SJCRH30 (cell line): ENCODE results near the gene FNDC10. TPM values are rescaled to one million over a fixed set of nuclear protein-coding genes. Genes with fewer than 3 reads are reported as not detected.

Experiments
- DNase-seq, 2 experiments: peaks; one replicate each; pipeline ENCODE4 v3.0.0-alpha.2; 2015 to 2020
- H3K27ac ChIP-seq: fragments of 250-450 bp; sonication (Bioruptor Pico); 2 replicates; pipeline ENCODE4 v1.5.1; 2020; ENCODE audit warnings: mild to moderate bottlenecking, moderate library complexity
- H3K27me3 ChIP-seq: fragments of 250-450 bp; sonication (Bioruptor Pico); 2 replicates; pipeline ENCODE4 v1.5.1; 2020; ENCODE audit warnings: mild to moderate bottlenecking, moderate library complexity
- H3K36me3 ChIP-seq: fragments of 250-450 bp; sonication (Bioruptor Pico); 2 replicates; pipeline ENCODE4 v1.5.1; 2020; ENCODE audit warnings: mild to moderate bottlenecking, moderate library complexity
- H3K4me1 ChIP-seq: fragments of 250-450 bp; sonication (Bioruptor Pico); 2 replicates; pipeline ENCODE4 v1.5.1; 2020; ENCODE audit warnings: mild to moderate bottlenecking, moderate library complexity
- H3K4me3 ChIP-seq: fragments of 250-450 bp; sonication (Bioruptor Pico); 2 replicates; pipeline ENCODE4 v1.5.1; 2020; ENCODE audit warnings: mild to moderate bottlenecking, moderate library complexity
- H3K9me3 ChIP-seq: fragments of 250-450 bp; sonication (Bioruptor Pico); replicated peaks from 2 replicates; pipeline ENCODE4 v1.5.1; 2020; ENCODE audit warnings: mild to moderate bottlenecking, moderate library complexity
- total RNA-seq: library from RNA; depleted of rRNA; stranded (reverse); fragments of >200 nt; shearing (Covaris generic); gene quantifications from 2 replicates; pipeline ENCODE4 v1.2.3, GENCODE V29; 2014

Gene FNDC10
- total RNA-seq, 1 experiment from 2014 or later, result 1.9 TPM

DNA sequence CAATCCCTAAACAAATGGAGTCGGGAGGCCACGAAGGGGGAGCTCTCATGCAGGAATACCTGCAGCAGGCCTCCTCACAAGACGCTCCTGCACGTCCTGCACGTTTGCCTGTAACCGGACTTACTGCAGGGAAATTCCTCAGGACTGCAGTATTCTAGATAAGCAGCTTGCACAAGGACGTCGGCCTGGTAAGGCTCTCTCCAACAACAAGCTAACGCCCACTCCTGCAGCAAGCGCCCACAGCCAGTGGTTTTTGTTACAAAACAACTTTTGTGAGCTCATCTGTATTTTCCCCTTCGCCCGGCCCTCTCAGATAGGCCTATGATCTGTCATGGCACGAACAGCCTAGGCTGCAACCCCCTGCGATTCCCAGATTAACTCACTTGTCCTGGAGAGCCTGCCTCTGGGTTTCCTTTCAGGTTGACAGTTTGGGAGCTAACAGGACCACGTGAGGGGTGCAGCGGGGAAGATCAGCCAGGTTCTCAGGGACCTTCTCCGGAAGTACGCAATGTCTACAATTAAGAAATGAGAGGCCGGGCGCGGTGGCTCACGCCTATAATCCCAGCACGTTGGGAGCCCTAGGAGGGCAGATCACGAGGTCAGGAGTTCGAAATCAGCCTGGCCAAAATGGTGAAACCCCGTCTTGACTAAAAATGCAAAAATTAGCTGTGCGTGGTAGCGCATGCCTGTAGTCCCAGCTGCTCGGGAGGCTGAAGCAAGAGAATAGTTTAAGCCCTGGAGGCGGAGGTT is 14.4 kb upstream of the FNDC10 start:
- H3K9me3 ChIP-seq, result no peaks in the 10 kb centered on the region
- DNase-seq, result peak in 1 of 2 experiments; percentile 47
- H3K4me1 ChIP-seq, result peaks cover 18% of the 10 kb centered on the region
- no peaks in the 10 kb centered on the region for H3K36me3 ChIP-seq
- no peaks in the 10 kb centered on the region for H3K27me3 ChIP-seq
- no peak overlapping the region for H3K27ac ChIP-seq
- H3K4me3 ChIP-seq, result peak overlapping the region; percentile 98

DNA sequence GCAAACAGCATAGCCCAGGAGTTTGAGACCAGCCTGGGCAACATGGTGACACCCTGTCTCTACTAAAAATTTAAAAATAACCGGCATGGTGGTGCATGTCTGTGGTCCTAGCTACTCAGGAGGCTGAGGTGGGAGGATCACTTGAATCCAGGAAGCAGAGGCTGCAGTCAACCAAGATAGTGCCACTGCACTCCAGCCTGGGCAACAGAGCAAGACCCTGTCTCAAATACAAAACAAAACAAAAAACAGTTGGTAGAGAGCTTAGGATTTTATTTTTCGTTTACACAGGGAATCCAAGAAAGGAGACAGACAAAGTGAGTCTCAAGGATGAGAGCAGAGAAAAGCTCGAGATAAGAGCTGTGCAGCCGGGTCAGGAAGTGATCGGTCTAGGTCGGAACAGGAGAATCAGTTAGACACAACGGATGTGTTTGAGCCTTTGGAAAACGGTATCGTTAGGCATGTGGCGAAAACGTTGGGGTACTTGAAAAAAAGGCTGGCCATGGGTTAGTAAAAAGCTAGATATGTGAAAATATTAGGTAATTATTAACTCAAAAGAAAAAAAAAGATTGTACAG is 13.7 kb upstream of the FNDC10 start:
- no peaks in the 10 kb centered on the region for H3K27me3 ChIP-seq
- no peaks in the 10 kb centered on the region for H3K36me3 ChIP-seq
- peaks cover 18% of the 10 kb centered on the region for H3K4me1 ChIP-seq
- H3K27ac ChIP-seq, result no peak overlapping the region
- no peak for DNase-seq
- H3K4me3 ChIP-seq, result no peak overlapping the region; the same call in 1 of the 2 replicates
- no peaks in the 10 kb centered on the region for H3K9me3 ChIP-seq

- H3K27ac ChIP-seq, result no peak overlapping the region
- no peaks in the 10 kb centered on the region for H3K9me3 ChIP-seq
- no peak for DNase-seq
- H3K27me3 ChIP-seq, result no peaks in the 10 kb centered on the region
- H3K4me3 ChIP-seq, result no peak overlapping the region
- H3K36me3 ChIP-seq, result no peaks in the 10 kb centered on the region
- peaks cover 18% of the 10 kb centered on the region for H3K4me1 ChIP-seq
Observed at GRCh38 chr1:1612104-1612400, 12.1 kb upstream of the FNDC10 start.

DNA sequence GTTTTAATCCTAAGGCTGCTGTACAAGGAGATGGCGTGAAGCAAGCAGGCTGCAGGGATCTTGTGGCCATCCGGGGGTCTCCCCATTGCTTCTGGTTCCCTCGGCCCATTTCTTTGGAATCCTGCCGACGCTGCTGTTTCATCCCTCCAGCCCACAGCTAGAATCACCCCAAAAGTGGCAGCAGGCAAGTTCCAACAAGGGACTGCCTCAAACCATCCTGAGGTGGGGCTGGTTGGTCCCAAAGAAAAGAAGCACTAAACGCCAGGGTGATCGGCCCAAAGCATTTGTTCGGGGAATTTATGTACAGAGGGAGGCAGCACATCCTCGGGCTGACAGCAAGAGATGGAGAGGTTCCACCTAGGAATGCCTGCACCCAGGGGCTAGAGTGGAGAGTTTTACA is 10.9 kb upstream of the FNDC10 start:
- no peak overlapping the region for H3K4me3 ChIP-seq
- no peaks in the 10 kb centered on the region for H3K9me3 ChIP-seq
- H3K4me1 ChIP-seq, result peaks cover 14% of the 10 kb centered on the region
- no peak overlapping the region for H3K27ac ChIP-seq
- DNase-seq, result no peak
- no peaks in the 10 kb centered on the region for H3K36me3 ChIP-seq
- H3K27me3 ChIP-seq, result no peaks in the 10 kb centered on the region

- Histone ChIP-seq H3K4me3 (no peak overlapping the region), H3K27ac (no peak overlapping the region)
Observed at GRCh38 chr1:1609822-1610485, 10.0 kb upstream of the FNDC10 start.

DNA sequence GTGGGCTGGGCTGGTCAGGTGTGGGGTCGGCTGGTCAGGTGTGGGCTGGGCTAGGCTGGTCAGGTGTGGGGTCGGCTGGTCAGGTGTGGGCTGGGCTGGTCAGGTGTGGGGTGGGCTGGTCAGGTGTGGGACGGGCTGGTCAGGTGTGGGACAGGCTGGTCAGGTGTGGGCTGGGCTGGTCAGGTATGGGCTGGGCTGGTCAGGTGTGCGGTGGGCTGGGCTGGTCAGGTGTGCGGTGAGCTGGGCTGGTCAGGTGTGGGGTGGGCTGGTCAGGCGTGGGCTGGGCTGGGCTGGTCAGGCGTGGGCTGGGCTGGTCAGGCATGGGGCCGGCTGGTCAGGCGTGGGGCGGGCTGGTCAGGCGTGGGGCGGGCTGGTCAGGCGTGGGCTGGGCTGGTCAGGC is 6.3 kb upstream of the FNDC10 start:
- H3K27me3 ChIP-seq, result peaks cover 26% of the 10 kb centered on the region
- H3K4me3 ChIP-seq, result no peak overlapping the region
- H3K4me1 ChIP-seq, result peaks cover 19% of the 10 kb centered on the region; the same call in 1 of the 2 replicates
- H3K27ac ChIP-seq, result no peak overlapping the region
- DNase-seq, result no peak
- H3K9me3 ChIP-seq, result no peaks in the 10 kb centered on the region
- no peaks in the 10 kb centered on the region for H3K36me3 ChIP-seq

More at GRCh38 chr1:1609822-1610485, 10.0 kb upstream of the FNDC10 start:
- DNase-seq, result peak in 1 of 2 experiments; percentile 70
- Histone ChIP-seq H3K36me3 (no peaks in the 10 kb centered on the region), H3K9me3 (no peaks in the 10 kb centered on the region), H3K27me3 (no peaks in the 10 kb centered on the region), H3K4me1 (peaks cover 14% of the 10 kb centered on the region)

- Histone ChIP-seq H3K27me3 (peaks cover 31% of the 10 kb centered on the region), H3K4me1 (peaks cover 19% of the 10 kb centered on the region; the same call in 1 of the 2 replicates), H3K4me3 (no peak overlapping the region), H3K27ac (no peak overlapping the region), H3K36me3 (no peaks in the 10 kb centered on the region), H3K9me3 (no peaks in the 10 kb centered on the region)
- no peak for DNase-seq
Observed at GRCh38 chr1:1605724-1606123, 5.8 kb upstream of the FNDC10 start.

DNA sequence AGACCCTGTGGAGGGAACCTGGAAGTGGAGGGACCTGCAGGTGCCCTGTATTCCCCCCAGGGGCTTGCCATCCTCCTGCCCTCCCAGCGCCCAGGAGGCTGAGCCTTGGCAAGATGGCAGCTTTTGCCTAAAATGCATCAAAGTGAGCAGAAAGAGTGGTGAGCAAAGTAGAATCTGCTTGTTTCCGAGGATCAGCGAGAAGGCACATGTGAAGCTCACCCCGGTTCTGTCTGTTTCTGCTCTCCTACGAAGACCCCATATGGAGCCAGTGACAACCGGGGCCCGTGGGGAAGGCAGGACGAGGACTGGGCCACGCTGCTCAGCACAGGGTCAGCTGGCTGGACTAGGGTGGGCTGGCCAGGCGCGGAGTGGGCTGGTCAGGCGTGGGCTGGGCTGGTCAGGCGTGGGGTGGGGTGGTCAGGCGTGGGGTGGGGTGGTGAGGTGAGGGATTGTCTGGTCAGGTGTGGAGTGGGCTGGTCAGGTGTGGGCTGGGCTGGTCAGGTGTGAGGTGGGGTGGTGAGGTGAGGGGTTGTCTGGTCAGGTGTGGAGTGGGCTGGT is 5.2 kb upstream of the FNDC10 start:
- Histone ChIP-seq H3K4me1 (peaks cover 14% of the 10 kb centered on the region; the same call in 1 of the 2 replicates), H3K27me3 (peaks cover 36% of the 10 kb centered on the region), H3K27ac (no peak overlapping the region), H3K36me3 (no peaks in the 10 kb centered on the region), H3K4me3 (no peak overlapping the region), H3K9me3 (no peaks in the 10 kb centered on the region)
- DNase-seq, result no peak

DNA sequence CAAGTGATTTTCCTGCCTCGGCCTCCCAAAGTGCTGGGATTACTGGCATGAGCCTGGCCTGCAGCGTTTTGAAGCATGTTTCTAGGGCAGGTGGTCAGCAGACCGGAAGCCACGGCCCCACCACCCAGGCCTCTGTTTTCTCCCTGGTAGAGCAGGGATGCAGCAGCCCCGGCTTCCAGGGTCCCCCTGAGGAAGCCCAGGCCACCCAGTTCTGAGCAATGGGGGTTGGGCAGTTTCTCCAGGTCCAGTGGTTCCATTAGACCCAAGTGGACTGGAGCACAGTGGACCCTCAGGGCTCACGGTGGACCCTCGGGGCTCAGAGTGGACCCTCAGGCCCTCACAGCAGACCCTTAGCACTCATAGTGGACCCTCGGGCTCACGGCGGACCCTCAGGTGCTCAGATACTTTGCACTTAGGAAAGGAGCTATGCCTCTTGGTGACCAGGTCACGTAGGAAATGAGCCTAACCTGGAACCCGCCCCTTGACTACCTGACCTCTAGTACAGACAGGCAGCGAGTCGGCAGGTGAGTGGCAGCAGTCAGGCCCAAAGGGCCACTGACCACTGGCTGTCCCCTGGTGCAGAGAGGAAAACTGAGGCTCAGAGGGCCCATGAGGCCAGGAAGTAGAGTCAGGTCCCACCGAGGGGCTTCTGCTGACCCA is 4.6 kb upstream of the FNDC10 start:
- no peak for DNase-seq
- H3K9me3 ChIP-seq, result no peaks in the 10 kb centered on the region
- peaks cover 9% of the 10 kb centered on the region; the same call in 1 of the 2 replicates for H3K4me1 ChIP-seq
- peaks cover 36% of the 10 kb centered on the region for H3K27me3 ChIP-seq
- H3K27ac ChIP-seq, result no peak overlapping the region
- H3K36me3 ChIP-seq, result no peaks in the 10 kb centered on the region
- no peak overlapping the region for H3K4me3 ChIP-seq

- no peak overlapping the region for H3K27ac ChIP-seq
- no peaks in the 10 kb centered on the region for H3K36me3 ChIP-seq
- H3K4me3 ChIP-seq, result no peak overlapping the region
- peak in 1 of 2 experiments; percentile 48 for DNase-seq
- peaks cover 9% of the 10 kb centered on the region; the same call in 1 of the 2 replicates for H3K4me1 ChIP-seq
- no peaks in the 10 kb centered on the region for H3K9me3 ChIP-seq
- H3K27me3 ChIP-seq, result peaks cover 38% of the 10 kb centered on the region
Observed at GRCh38 chr1:1603671-1604373, 3.9 kb upstream of the FNDC10 start.

GRCh38 chr1:1602968-1603506 is 3.1 kb upstream of the FNDC10 start:
- peak; percentile 51 to 54 for DNase-seq
- Histone ChIP-seq H3K27me3 (peaks cover 40% of the 10 kb centered on the region), H3K4me3 (no peak overlapping the region), H3K36me3 (no peaks in the 10 kb centered on the region), H3K9me3 (no peaks in the 10 kb centered on the region), H3K27ac (no peak overlapping the region), H3K4me1 (peaks cover 9% of the 10 kb centered on the region; the same call in 1 of the 2 replicates)

DNA sequence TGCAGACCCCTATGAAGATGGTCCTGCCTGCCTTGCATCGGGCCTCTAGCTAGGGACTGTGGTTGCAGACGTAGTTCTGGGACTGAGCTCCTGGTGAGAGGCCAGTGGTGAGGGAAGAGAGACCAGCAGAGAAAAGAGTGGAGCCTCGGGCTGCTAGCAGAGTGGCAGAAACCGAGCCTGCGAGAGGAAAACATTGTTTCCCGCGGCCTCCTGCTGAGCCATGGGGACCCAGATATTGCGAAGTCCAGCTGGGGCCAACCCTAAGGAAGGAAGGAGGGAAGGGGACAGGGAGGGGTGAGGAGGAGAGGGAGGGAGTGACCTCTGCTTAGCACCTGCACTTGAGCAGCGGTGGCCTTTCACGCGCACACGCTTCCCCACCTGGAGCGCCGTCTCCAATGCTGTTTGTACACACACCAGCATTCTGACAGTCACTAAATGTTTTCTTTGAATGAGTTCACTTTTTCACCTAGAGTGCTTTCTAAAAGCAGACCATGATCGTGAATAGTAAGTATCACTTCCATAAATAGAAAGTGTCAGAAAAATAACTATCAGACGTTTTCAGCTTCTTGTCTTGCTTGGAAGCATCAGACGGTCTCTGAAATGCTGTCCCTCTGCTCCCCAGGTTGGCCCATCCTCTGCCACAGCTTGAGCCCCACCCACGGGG is 2.5 kb upstream of the FNDC10 start:
- no peak overlapping the region for H3K27ac ChIP-seq
- H3K36me3 ChIP-seq, result no peaks in the 10 kb centered on the region
- peaks cover 40% of the 10 kb centered on the region for H3K27me3 ChIP-seq
- H3K4me1 ChIP-seq, result peaks cover 14% of the 10 kb centered on the region
- DNase-seq, result no peak
- no peak overlapping the region for H3K4me3 ChIP-seq
- no peaks in the 10 kb centered on the region for H3K9me3 ChIP-seq

- no peak overlapping the region for H3K27ac ChIP-seq
- H3K4me3 ChIP-seq, result no peak overlapping the region
- H3K27me3 ChIP-seq, result peaks cover 44% of the 10 kb centered on the region
- H3K36me3 ChIP-seq, result no peaks in the 10 kb centered on the region
- no peak for DNase-seq
- no peaks in the 10 kb centered on the region for H3K9me3 ChIP-seq
- H3K4me1 ChIP-seq, result peaks cover 19% of the 10 kb centered on the region
Observed at GRCh38 chr1:1601564-1602303, 1.8 kb upstream of the FNDC10 start.
